Trophoblast cell (in vitro differentiated cells and primary cell): ENCODE results near the gene KRT9.
A peak's percentile ranks its signal among the peaks of the same experiment; 100 is the strongest.
"Not testable (repeated sequence)": the region's sequence is repeated elsewhere in the genome, so short reads cannot be mapped to it uniquely, and the experiment has no call there.

ENCODE experiments used
- DNase-seq, 2 donors: peaks; one replicate each; pipeline ENCODE4 v3.0.0-alpha.2; 2016
- H2AFZ ChIP-seq: 2 replicates; pipeline ENCODE4 v1.6.1; 2013; ENCODE audit warnings: low read length, moderate library complexity, mild to moderate bottlenecking; ENCODE audit not compliant: insufficient read depth, poor library complexity
- H2AK5ac ChIP-seq: 2 replicates; pipeline ENCODE4 v1.6.1; 2013; ENCODE audit warnings: mild to moderate bottlenecking, low read length
- H2BK120ac ChIP-seq: 2 replicates; pipeline ENCODE4 v1.6.1; 2013; ENCODE audit warnings: low read length, mild to moderate bottlenecking, moderate library complexity; ENCODE audit not compliant: insufficient read depth, poor library complexity
- H2BK12ac ChIP-seq: 2 replicates; pipeline ENCODE4 v1.6.1; 2013; ENCODE audit warnings: mild to moderate bottlenecking, low read length, moderate library complexity
- H2BK5ac ChIP-seq: 2 replicates; pipeline ENCODE4 v1.6.1; 2013; ENCODE audit warnings: low read length, low read depth, moderate library complexity, mild to moderate bottlenecking; ENCODE audit not compliant: poor library complexity
- H3K14ac ChIP-seq: 2 replicates; pipeline ENCODE4 v1.6.1; 2013; ENCODE audit warnings: mild to moderate bottlenecking, low read length
- H3K18ac ChIP-seq: 2 replicates; pipeline ENCODE4 v1.6.1; 2013; ENCODE audit warnings: mild to moderate bottlenecking, low read length
- H3K23ac ChIP-seq: 2 replicates; pipeline ENCODE4 v1.6.1; 2013; ENCODE audit warnings: low read length
- H3K27ac ChIP-seq: 2 replicates; pipeline ENCODE4 v1.5.1; 2013; ENCODE audit warnings: low read depth, mild to moderate bottlenecking, inconsistent platforms, low read length, moderate library complexity
- H3K27me3 ChIP-seq: 2 replicates; pipeline ENCODE4 v1.6.1; 2013; ENCODE audit warnings: inconsistent platforms, mild to moderate bottlenecking, low read length, moderate library complexity; ENCODE audit not compliant: insufficient read depth
- H3K36me3 ChIP-seq, 2 experiments: 1 replicate in 1 of 2; 2 replicates in 1 of 2; pipeline ENCODE4 v1.6.1; 2013; ENCODE audit warnings: low read length in 2 of 2, mild to moderate bottlenecking in 2 of 2, moderate library complexity in 1 of 2; ENCODE audit not compliant: insufficient read depth in 2 of 2, control insufficient read depth in 1 of 2
- H3K4ac ChIP-seq: 2 replicates; pipeline ENCODE4 v1.6.1; 2013; ENCODE audit warnings: low read depth, mild to moderate bottlenecking, low read length, moderate library complexity
- H3K4me1 ChIP-seq, 2 experiments: 1 replicate in 1 of 2; 2 replicates in 1 of 2; pipeline ENCODE4 v1.6.1; 2013; ENCODE audit warnings: low read length in 2 of 2, mild to moderate bottlenecking in 2 of 2, moderate library complexity in 1 of 2; ENCODE audit not compliant: insufficient read depth in 2 of 2, control insufficient read depth in 1 of 2
- H3K4me2 ChIP-seq: 2 replicates; pipeline ENCODE4 v1.6.1; 2013; ENCODE audit warnings: inconsistent platforms, mild to moderate bottlenecking, low read length, moderate library complexity
- H3K4me3 ChIP-seq: 2 replicates; pipeline ENCODE4 v1.5.1; 2013; ENCODE audit warnings: mild to moderate bottlenecking, low read depth, low read length, inconsistent platforms
- H3K79me1 ChIP-seq: one replicate; pipeline ENCODE4 v1.6.1; 2013; ENCODE audit warnings: low read length
- H3K79me2 ChIP-seq: 2 replicates; pipeline ENCODE4 v1.6.1; 2013; ENCODE audit warnings: low read length, mild to moderate bottlenecking; ENCODE audit not compliant: control insufficient read depth, insufficient read depth, poor library complexity
- H3K9ac ChIP-seq: 2 replicates; pipeline ENCODE4 v1.6.1; 2013; ENCODE audit warnings: mild to moderate bottlenecking, low read length
- H3K9me3 ChIP-seq: 2 replicates; pipeline ENCODE4 v1.6.1; 2013; ENCODE audit warnings: low read depth, mild to moderate bottlenecking, control low read depth, inconsistent platforms, low read length; ENCODE audit not compliant: insufficient read depth
- H4K12ac ChIP-seq: 2 replicates; pipeline ENCODE4 v1.6.1; 2013; ENCODE audit warnings: low read depth, mild to moderate bottlenecking, low read length, moderate library complexity
- H4K8ac ChIP-seq: 2 replicates; pipeline ENCODE4 v1.6.1; 2013; ENCODE audit warnings: low read depth, mild to moderate bottlenecking, low read length, moderate library complexity
- H4K91ac ChIP-seq: one replicate; pipeline ENCODE4 v1.6.1; 2013; ENCODE audit warnings: low read depth, mild to moderate bottlenecking, low read length, moderate library complexity
- WGBS: extraction: QIAGEN DNeasy Blood & Tissue Kit; methylation state at CpG from one replicate; pipeline ENCODE4 v1.1.7; 2013; ENCODE audit warnings: missing lambda C conversion rate; ENCODE audit not compliant: insufficient read length, insufficient coverage; ENCODE audit errors: extremely low coverage; 5-methylcytosine and 5-hydroxymethylcytosine counted together

The KRT9 gene

DNA sequence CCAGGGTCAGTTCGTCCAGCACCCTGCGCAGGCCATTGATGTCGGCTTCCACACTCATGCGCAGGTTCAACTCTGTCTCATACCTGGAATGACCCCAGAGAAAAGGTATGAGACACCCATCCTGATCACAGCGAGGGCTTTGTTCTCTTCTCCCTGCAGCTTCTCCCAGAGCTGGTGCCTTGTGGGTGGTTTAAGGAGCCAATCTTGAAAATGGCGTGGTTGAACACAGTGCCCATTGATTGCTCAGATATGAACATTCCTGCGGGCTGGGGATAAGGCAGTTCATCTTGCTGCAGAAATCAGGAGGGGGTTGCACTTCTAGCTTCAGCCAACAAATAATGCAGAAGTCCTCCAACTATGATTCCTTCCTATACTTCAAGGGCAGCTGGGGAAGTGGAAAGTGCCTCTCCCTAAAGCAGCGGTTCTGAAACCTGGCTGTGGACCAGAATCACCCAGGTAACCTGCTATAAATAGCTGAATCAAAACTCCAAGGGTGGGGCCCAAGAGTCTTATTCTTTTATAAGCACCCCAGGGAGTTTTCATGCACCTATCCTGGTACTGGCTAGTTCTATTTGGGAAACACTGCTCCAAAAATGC lies 12.6 kb upstream of the KRT9 start:
- not testable (repeated sequence) for H3K4ac ChIP-seq, H3K4me1 ChIP-seq, H3K4me3 ChIP-seq, H2BK5ac ChIP-seq, H3K23ac ChIP-seq, H4K8ac ChIP-seq, H2BK120ac ChIP-seq, H2BK12ac ChIP-seq, H3K14ac ChIP-seq, H3K27ac ChIP-seq, H3K18ac ChIP-seq, H4K91ac ChIP-seq, H3K9me3 ChIP-seq, H3K9ac ChIP-seq, DNase-seq, H4K12ac ChIP-seq, H3K79me1 ChIP-seq, H3K79me2 ChIP-seq, H2AFZ ChIP-seq, H3K27me3 ChIP-seq, H3K4me2 ChIP-seq, H3K36me3 ChIP-seq, H2AK5ac ChIP-seq
- no CpG with 5 or more reads among the region's 8 CpGs for WGBS

DNA sequence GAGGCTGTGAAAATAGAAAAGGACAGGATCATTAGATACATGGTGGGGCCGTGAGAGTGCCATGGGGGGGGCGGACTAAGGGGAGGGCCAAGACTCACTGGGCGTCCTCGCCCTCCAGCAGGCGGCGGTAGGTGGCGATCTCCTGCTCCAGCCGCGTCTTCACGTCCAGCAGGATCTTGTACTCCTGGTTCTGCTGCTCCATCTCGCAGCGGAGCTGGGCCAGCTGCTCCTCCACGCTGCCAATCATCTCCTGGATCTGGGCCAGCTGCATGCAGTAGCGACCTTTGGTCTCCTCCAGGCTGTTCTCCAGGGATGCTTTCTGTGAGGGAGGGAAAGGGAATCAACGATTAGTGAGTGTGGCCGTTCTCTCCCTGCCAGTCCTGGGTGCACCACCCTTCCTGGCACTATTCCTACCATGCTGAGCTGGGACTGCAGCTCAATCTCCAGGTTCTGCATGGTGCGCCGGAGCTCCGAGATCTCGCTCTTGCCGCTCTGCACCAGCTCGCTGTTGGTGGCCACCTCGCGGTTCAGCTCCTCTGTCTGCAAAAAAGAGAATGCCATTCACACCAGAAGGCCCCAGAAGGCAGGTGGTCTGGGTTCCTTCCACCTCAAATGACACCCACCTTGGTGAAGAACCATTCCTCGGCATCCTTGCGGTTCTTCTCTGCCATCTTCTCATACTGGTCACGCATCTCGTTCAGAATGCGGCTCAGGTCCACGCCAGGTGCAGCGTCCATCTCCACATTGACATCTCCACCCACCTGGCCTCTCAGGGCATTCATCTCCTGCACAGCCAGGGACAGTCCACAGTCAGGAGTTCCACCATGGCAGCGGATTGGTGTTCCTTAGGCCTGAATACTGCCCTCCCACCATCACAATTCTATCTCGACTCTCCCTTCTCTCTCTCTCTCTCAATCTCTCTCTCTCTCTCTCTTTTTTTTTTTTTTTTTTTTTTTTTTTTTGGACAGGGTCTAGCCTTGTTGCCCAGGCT lies 11.6 kb upstream of the KRT9 start:
- no peak overlapping the region for H2BK12ac ChIP-seq
- no peak overlapping the region for H2BK5ac ChIP-seq
- H3K4ac ChIP-seq = no peak overlapping the region
- H3K27ac ChIP-seq = no peak overlapping the region
- H3K79me2 ChIP-seq = no peaks in the 10 kb centered on the region
- no peak overlapping the region for H3K14ac ChIP-seq
- H3K79me1 ChIP-seq = peaks cover 5% of the 10 kb centered on the region
- no peak overlapping the region for H4K8ac ChIP-seq
- DNase-seq = peak; percentile 23 to 53
- H3K36me3 ChIP-seq = no peaks in the 10 kb centered on the region
- no peak overlapping the region for H4K12ac ChIP-seq
- H3K4me3 ChIP-seq = no peak overlapping the region
- H3K23ac ChIP-seq = no peak overlapping the region
- no peaks in the 10 kb centered on the region for H3K27me3 ChIP-seq
- H4K91ac ChIP-seq = no peak overlapping the region
- H2AFZ ChIP-seq = no peak overlapping the region
- no peak overlapping the region for H2AK5ac ChIP-seq
- H3K9me3 ChIP-seq = peaks cover 2% of the 10 kb centered on the region
- no peak overlapping the region for H3K18ac ChIP-seq
- H3K4me1 ChIP-seq = peaks cover 6 to 10% of the 10 kb centered on the region in 2 experiments
- WGBS = 100% methylated on average over 1 of the region's 33 CpGs
- no peak overlapping the region for H3K4me2 ChIP-seq
- H3K9ac ChIP-seq = no peak overlapping the region
- no peak overlapping the region for H2BK120ac ChIP-seq

- not testable (repeated sequence) for H3K27me3 ChIP-seq, H3K18ac ChIP-seq, H2BK120ac ChIP-seq, H3K79me2 ChIP-seq, H3K4ac ChIP-seq, H3K4me2 ChIP-seq, H2BK5ac ChIP-seq, H3K36me3 ChIP-seq, H2BK12ac ChIP-seq, H2AFZ ChIP-seq, H3K27ac ChIP-seq, H3K23ac ChIP-seq, H3K79me1 ChIP-seq, H3K4me1 ChIP-seq, H3K9ac ChIP-seq, H3K9me3 ChIP-seq, H4K91ac ChIP-seq, H3K14ac ChIP-seq, H3K4me3 ChIP-seq, H2AK5ac ChIP-seq, H4K12ac ChIP-seq, H4K8ac ChIP-seq
- peak; percentile 68 to 72 for DNase-seq
- no CpG with 5 or more reads among the region's 13 CpGs for WGBS
These were observed 10.5 kb upstream of the KRT9 start for GRCh38 chr17:41582061-41582968.

- H3K4me1 ChIP-seq = peaks cover 6 to 10% of the 10 kb centered on the region in 2 experiments
- no peak overlapping the region for H3K9ac ChIP-seq
- H3K14ac ChIP-seq = no peak overlapping the region
- no CpG with 5 or more reads among the region's 4 CpGs for WGBS
- no peak overlapping the region for H3K27ac ChIP-seq
- H2BK12ac ChIP-seq = no peak overlapping the region
- no peak overlapping the region for H4K12ac ChIP-seq
- DNase-seq = peak in 1 of 2 donors; percentile 19
- no peak overlapping the region for H3K23ac ChIP-seq
- H4K8ac ChIP-seq = no peak overlapping the region
- no peak overlapping the region for H3K4me3 ChIP-seq
- no peak overlapping the region for H2BK120ac ChIP-seq
- H3K18ac ChIP-seq = no peak overlapping the region
- peaks cover 5% of the 10 kb centered on the region for H3K79me1 ChIP-seq
- H3K36me3 ChIP-seq = no peaks in the 10 kb centered on the region
- no peak overlapping the region for H3K4me2 ChIP-seq
- no peak overlapping the region for H2AK5ac ChIP-seq
- H2BK5ac ChIP-seq = no peak overlapping the region
- no peak overlapping the region for H3K4ac ChIP-seq
- peaks cover 2% of the 10 kb centered on the region for H3K9me3 ChIP-seq
- H4K91ac ChIP-seq = no peak overlapping the region
- H2AFZ ChIP-seq = no peak overlapping the region
- no peaks in the 10 kb centered on the region for H3K79me2 ChIP-seq
- H3K27me3 ChIP-seq = no peaks in the 10 kb centered on the region
These were observed 9.7 kb upstream of the KRT9 start for GRCh38 chr17:41581366-41582060.
